ENCODE measurements around the gene NFATC1.

Gene NFATC1

DNA sequence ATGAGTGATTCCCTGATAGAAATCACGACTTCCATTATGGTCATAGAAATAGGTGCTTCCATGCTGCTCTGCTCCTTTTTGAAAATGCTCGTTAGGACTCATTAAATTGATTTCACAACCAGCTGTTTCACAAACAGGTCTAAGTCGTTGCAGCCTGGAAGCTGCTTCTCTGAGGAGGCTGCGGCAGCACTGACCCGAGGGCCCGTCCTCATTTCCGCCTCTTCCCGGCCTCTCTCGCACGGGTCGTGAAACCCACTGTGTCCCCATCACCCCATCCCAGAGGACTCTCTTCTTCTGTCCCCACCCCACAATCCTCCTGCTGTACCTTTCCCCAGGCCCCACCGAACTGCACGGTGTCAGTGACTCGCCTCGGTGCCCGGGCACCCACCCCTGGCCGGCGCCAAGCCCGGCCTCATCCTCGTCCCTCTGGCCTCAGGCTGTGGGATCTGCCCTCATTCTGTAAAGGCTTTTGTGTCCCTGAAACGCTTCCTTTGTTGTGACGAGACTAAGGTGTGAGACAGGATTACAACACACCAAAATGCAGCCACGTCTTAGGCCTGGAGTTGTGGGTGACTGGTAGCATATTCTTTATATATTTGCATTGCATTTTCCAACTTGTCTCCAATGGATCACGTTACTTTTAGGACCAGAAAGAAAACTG lies 171.2 kb downstream of the NFATC1 start:
- H3K4me1 ChIP-seq (ENCODE audit: insufficient read depth, low read length), result no peaks in the 10 kb centered on the region
- DNase-seq, result no peak
- no peak overlapping the region for H3K9ac ChIP-seq (ENCODE audit: low read depth, low read length)
- TF ChIP-seq EZH2 (IDR thresholded peaks at IDR 0.05; ENCODE audit: borderline replicate concordance, low read depth, low read length, severe bottlenecking), result no peak
- TF ChIP-seq, protein P1, sequence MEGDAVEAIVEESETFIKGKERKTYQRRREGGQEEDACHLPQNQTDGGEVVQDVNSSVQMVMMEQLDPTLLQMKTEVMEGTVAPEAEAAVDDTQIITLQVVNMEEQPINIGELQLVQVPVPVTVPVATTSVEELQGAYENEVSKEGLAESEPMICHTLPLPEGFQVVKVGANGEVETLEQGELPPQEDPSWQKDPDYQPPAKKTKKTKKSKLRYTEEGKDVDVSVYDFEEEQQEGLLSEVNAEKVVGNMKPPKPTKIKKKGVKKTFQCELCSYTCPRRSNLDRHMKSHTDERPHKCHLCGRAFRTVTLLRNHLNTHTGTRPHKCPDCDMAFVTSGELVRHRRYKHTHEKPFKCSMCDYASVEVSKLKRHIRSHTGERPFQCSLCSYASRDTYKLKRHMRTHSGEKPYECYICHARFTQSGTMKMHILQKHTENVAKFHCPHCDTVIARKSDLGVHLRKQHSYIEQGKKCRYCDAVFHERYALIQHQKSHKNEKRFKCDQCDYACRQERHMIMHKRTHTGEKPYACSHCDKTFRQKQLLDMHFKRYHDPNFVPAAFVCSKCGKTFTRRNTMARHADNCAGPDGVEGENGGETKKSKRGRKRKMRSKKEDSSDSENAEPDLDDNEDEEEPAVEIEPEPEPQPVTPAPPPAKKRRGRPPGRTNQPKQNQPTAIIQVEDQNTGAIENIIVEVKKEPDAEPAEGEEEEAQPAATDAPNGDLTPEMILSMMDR (IDR thresholded peaks at IDR 0.05; ENCODE audit: borderline replicate concordance, extremely low read depth, low read length, poor library complexity, severe bottlenecking), result no peak
- no peaks in the 10 kb centered on the region for H3K79me2 ChIP-seq (ENCODE audit: insufficient read depth, low read length)
- H3K36me3 ChIP-seq (ENCODE audit: insufficient read depth, low read length), result no peaks in the 10 kb centered on the region
- no peak overlapping the region for H3K4me2 ChIP-seq (ENCODE audit: insufficient read depth, low read length)
- no peaks in the 10 kb centered on the region for H3K27me3 ChIP-seq (ENCODE audit: insufficient read depth, low read length, poor library complexity)
- no peaks in the 10 kb centered on the region for H4K20me1 ChIP-seq (ENCODE audit: insufficient read depth, low read length)
- peaks cover 2% of the 10 kb centered on the region for H3K9me3 ChIP-seq (ENCODE audit: insufficient read depth, low read length, severe bottlenecking)
- H2AFZ ChIP-seq (ENCODE audit: low read depth, low read length), result no peak overlapping the region
- no peak overlapping the region for H3K27ac ChIP-seq (ENCODE audit: low read length)
- H3K4me3 ChIP-seq (ENCODE audit: low read depth in 1 of 2, low read length in 2 of 2), result no peak overlapping the region
- no peak for ATAC-seq (ENCODE audit: insufficient read depth, low read depth)

DNA sequence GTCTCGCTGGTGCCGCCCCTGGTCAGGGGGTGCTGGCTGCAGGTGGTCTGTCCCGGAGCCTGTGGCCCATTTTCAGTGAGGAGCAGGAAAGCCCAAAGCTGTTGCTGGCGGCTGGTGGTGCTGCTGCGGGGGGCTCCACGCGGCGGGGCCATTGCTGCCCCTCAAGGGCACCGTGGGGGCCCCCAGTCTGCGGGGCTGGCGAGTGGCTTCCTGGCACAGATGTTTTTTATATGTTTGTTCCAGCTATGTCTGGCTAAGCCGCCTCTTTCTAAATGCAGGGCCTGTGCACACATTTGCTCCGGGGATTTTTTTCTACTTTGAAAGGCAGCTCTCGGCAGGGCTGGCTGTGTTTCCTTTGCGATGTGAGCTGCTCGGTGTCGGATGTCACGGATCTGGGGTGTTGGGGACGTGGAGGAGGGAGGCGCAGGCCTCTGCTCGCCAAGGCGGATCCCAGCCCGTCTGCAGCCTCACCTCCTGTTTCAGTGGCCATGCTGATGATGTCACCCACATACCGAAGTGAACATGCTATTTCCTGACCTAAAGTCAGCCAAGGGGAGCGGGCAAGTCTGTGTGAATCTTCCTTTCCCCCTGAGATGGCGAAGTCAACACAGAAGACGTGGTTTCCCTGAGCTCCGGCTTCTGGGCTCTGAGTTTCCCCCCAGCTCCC lies 171.9 kb downstream of the NFATC1 start:
- no peak for TF ChIP-seq EZH2 (IDR thresholded peaks at IDR 0.05; ENCODE audit: borderline replicate concordance, low read depth, low read length, severe bottlenecking)
- TF ChIP-seq, protein P1 (IDR thresholded peaks at IDR 0.05; ENCODE audit: borderline replicate concordance, extremely low read depth, low read length, poor library complexity, severe bottlenecking), result no peak
- Histone ChIP-seq H2AFZ (ENCODE audit: low read depth, low read length) (no peak overlapping the region), H3K4me3 (ENCODE audit: low read depth in 1 of 2, low read length in 2 of 2) (no peak overlapping the region), H3K36me3 (ENCODE audit: insufficient read depth, low read length) (no peaks in the 10 kb centered on the region), H3K27me3 (ENCODE audit: insufficient read depth, low read length, poor library complexity) (no peaks in the 10 kb centered on the region), H3K27ac (ENCODE audit: low read length) (no peak overlapping the region), H3K79me2 (ENCODE audit: insufficient read depth, low read length) (no peaks in the 10 kb centered on the region), H3K4me2 (ENCODE audit: insufficient read depth, low read length) (no peak overlapping the region), H3K4me1 (ENCODE audit: insufficient read depth, low read length) (no peaks in the 10 kb centered on the region), H3K9ac (ENCODE audit: low read depth, low read length) (no peak overlapping the region), H3K9me3 (ENCODE audit: insufficient read depth, low read length, severe bottlenecking) (peaks cover 8% of the 10 kb centered on the region), H4K20me1 (ENCODE audit: insufficient read depth, low read length) (no peaks in the 10 kb centered on the region)
- DNase-seq, result no peak
- ATAC-seq (ENCODE audit: insufficient read depth, low read depth), result no peak

DNA sequence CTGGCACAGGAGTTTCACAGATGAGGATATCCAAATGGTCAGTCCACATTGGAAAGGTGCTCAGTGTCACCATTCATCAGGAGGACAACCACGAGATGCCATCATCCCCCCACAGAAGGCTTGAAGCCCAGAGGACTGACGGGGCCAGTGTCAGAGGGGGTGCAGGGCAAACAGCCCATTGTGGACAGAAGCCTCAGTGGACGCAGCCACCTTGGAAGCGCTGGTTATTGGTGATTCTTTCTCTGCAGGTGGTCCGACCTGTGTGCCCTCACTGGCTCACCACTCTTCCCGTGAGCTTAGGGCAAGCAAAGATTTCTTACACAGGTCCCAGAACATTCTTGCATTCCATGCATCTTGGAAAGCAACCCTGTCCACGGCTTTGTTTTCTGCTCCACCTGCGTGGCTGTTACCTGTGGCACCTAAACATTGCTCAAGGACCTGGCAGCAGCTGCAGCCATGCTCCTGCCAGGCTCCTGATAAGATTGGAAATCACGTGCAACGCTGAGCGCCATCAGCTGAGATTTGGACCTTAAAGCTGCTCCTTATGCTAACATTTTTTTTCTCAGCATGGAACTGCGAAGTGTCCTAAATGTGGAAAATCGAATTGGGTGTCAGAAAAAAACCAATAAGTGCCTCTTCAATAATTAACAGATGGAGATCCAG lies 172.9 kb downstream of the NFATC1 start:
- DNase-seq (no peak), ATAC-seq (ENCODE audit: insufficient read depth, low read depth) (no peak)
- H2AFZ ChIP-seq (ENCODE audit: low read depth, low read length), result no peak overlapping the region

More for the DNA sequence above, 172.9 kb downstream of the NFATC1 start:
- H4K20me1 ChIP-seq (ENCODE audit: insufficient read depth, low read length), result no peaks in the 10 kb centered on the region
- no peak overlapping the region for H3K9ac ChIP-seq (ENCODE audit: low read depth, low read length)
- no peaks in the 10 kb centered on the region for H3K79me2 ChIP-seq (ENCODE audit: insufficient read depth, low read length)
- no peaks in the 10 kb centered on the region for H3K36me3 ChIP-seq (ENCODE audit: insufficient read depth, low read length)
- H3K9me3 ChIP-seq (ENCODE audit: insufficient read depth, low read length, severe bottlenecking), result peaks cover 18% of the 10 kb centered on the region
- TF ChIP-seq, protein P1 (IDR thresholded peaks at IDR 0.05; ENCODE audit: borderline replicate concordance, extremely low read depth, low read length, poor library complexity, severe bottlenecking), result no peak
- TF ChIP-seq EZH2 (IDR thresholded peaks at IDR 0.05; ENCODE audit: borderline replicate concordance, low read depth, low read length, severe bottlenecking), result no peak
- no peak overlapping the region for H3K4me2 ChIP-seq (ENCODE audit: insufficient read depth, low read length)
- H3K4me1 ChIP-seq (ENCODE audit: insufficient read depth, low read length), result no peaks in the 10 kb centered on the region
- H3K4me3 ChIP-seq (ENCODE audit: low read depth in 1 of 2, low read length in 2 of 2), result no peak overlapping the region
- no peaks in the 10 kb centered on the region for H3K27me3 ChIP-seq (ENCODE audit: insufficient read depth, low read length, poor library complexity)
- H3K27ac ChIP-seq (ENCODE audit: low read length), result no peak overlapping the region

Data from DND-41 (cell line).